Thyroid gland (tissue), 4 donors: ENCODE measurements around the gene UQCRHL.

Experiments used
- CTCF ChIP-seq, 6 experiments: fragments of 200-600 bp in 3 of 6; fragments of 450-650 bp in 3 of 6; sonication (generic) in 3 of 6; IDR thresholded peaks; one replicate each; pipeline ENCODE4 v1.5.1; 2016 to 2019; ENCODE audit warnings: antibody characterized with exemption in 6 of 6, mild to moderate bottlenecking in 2 of 6, inconsistent platforms in 1 of 6, moderate library complexity in 1 of 6
- POLR2A ChIP-seq, 2 donors: fragments of 450-650 bp; IDR thresholded peaks; one replicate each; pipeline ENCODE4 v1.6.1; 2017; ENCODE audit warnings: antibody characterized with exemption in 2 of 2, mild to moderate bottlenecking in 2 of 2, moderate library complexity in 1 of 2

DNA sequence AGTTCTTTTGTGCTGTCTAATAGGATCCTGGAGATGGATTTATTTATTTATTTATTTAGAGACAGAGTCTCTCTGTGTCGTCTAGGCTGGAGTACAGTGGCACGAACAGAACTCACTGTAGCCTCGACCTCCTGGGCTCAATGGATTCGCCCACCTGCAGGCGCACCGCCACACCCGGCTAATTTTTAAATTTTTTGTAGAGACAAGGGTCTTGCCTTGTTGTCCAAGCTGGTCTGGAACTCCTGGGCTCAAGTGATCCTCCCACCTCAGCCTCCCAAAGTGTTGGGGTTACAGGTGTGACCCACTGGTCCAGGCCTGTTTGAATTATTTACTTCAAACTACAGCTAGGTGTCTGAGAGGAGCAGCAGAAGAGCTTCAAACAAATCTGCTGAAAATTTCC is 30.5 kb upstream of the UQCRHL start:
- TF ChIP-seq CTCF (IDR thresholded peaks at IDR 0.05), result no peak
- no peak for TF ChIP-seq POLR2A (IDR thresholded peaks at IDR 0.05)
